Measurements from ENCODE around the gene CHST3. TPM values are rescaled to one million over a fixed set of nuclear protein-coding genes. Genes with fewer than 3 reads are reported as not detected.

CHST3 gene
- total and polyA plus RNA-seq, 2 experiments from 2014 or later = 0.94 to 8.3 TPM

DNA sequence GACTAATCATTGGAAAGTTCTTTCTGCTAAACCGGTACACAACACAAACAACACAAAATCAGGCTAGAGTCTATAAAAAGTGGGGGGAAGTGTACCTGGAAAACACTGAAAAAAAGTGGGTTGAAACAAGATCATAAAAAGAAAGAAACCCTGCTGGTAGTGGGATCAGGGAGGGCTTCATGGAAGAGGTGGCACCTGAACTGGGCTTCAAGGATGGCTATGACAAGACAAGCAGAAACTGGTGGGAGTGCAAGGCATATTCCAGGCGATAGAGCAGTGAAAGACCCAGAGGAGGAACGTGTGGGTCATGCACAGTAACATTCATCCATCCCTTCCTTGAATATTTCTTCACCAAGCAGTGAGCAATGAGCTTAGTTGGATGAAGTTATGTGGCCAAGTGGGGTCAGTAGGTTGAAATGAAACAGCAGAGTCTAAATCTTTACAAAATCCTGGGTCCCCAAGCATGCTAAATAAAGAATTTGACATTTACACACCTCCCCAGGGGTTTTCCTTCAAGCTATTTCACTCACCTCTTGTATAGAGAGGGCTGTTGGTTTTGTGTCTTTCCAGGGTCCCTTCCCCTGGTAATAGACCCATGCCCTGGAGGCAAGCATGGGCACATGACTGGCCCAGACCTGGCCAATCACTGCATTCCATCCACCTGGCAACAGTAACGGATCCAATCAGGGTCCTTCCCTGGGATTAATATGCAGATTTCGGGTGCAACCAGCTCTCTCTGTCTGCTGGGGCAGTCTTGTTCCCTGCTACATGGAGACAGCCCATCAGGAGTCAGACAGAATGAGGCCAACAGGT lies 86.0 kb downstream of the CHST3 start (continued):
- TF ChIP-seq, protein P1, sequence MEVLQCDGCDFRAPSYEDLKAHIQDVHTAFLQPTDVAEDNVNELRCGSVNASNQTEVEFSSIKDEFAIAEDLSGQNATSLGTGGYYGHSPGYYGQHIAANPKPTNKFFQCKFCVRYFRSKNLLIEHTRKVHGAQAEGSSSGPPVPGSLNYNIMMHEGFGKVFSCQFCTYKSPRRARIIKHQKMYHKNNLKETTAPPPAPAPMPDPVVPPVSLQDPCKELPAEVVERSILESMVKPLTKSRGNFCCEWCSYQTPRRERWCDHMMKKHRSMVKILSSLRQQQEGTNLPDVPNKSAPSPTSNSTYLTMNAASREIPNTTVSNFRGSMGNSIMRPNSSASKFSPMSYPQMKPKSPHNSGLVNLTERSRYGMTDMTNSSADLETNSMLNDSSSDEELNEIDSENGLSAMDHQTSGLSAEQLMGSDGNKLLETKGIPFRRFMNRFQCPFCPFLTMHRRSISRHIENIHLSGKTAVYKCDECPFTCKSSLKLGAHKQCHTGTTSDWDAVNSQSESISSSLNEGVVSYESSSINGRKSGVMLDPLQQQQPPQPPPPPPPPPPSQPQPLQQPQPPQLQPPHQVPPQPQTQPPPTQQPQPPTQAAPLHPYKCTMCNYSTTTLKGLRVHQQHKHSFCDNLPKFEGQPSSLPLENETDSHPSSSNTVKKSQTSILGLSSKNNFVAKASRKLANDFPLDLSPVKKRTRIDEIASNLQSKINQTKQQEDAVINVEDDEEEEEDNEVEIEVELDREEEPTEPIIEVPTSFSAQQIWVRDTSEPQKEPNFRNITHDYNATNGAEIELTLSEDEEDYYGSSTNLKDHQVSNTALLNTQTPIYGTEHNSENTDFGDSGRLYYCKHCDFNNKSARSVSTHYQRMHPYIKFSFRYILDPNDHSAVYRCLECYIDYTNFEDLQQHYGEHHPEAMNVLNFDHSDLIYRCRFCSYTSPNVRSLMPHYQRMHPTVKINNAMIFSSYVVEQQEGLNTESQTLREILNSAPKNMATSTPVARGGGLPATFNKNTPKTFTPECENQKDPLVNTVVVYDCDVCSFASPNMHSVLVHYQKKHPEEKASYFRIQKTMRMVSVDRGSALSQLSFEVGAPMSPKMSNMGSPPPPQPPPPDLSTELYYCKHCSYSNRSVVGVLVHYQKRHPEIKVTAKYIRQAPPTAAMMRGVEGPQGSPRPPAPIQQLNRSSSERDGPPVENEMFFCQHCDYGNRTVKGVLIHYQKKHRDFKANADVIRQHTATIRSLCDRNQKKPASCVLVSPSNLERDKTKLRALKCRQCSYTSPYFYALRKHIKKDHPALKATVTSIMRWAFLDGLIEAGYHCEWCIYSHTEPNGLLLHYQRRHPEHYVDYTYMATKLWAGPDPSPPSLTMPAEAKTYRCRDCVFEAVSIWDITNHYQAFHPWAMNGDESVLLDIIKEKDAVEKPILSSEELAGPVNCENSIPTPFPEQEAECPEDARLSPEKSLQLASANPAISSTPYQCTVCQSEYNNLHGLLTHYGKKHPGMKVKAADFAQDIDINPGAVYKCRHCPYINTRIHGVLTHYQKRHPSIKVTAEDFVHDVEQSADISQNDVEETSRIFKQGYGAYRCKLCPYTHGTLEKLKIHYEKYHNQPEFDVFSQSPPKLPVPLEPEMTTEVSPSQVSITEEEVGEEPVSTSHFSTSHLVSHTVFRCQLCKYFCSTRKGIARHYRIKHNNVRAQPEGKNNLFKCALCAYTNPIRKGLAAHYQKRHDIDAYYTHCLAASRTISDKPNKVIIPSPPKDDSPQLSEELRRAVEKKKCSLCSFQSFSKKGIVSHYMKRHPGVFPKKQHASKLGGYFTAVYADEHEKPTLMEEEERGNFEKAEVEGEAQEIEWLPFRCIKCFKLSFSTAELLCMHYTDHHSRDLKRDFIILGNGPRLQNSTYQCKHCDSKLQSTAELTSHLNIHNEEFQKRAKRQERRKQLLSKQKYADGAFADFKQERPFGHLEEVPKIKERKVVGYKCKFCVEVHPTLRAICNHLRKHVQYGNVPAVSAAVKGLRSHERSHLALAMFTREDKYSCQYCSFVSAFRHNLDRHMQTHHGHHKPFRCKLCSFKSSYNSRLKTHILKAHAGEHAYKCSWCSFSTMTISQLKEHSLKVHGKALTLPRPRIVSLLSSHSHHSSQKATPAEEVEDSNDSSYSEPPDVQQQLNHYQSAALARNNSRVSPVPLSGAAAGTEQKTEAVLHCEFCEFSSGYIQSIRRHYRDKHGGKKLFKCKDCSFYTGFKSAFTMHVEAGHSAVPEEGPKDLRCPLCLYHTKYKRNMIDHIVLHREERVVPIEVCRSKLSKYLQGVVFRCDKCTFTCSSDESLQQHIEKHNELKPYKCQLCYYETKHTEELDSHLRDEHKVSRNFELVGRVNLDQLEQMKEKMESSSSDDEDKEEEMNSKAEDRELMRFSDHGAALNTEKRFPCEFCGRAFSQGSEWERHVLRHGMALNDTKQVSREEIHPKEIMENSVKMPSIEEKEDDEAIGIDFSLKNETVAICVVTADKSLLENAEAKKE (CRISPR knock-in tag; IDR thresholded peaks at IDR 0.05) = no peak
- TF ChIP-seq ZNF331 (CRISPR knock-in tag; IDR thresholded peaks at IDR 0.05; ENCODE audit: low read depth) (no peak), ZNF114 (CRISPR knock-in tag; IDR thresholded peaks at IDR 0.05) (no peak), POLR2AphosphoS5 (IDR thresholded peaks at IDR 0.05; ENCODE audit: low read depth) (no peak)

DNA sequence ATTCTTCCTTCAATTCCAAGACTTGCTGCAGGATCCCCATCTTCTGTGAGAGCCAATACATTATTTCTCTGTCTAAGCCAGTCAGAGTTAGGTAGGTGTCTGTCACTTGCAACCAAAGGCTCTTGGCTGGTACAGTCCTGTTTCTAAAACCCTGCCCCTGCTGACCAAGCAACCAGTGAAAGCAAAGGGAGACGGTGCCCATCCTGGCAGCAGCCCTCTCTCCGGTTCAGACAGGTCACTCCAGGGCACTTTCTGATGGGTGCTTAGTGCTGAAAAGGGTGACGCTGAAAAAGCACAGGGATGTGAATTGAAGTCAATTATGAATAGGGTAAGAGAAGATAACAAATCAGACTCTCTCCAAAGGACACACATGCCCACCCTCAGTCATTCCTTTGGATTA lies 86.7 kb downstream of the CHST3 start:
- Histone ChIP-seq H3K4me1 (ENCODE audit: insufficient read depth) (no peaks in the 10 kb centered on the region), H2AFZ (peak overlapping the region; percentile 21; the same call in 1 of the 2 replicates), H4K20me1 (replicated peaks; ENCODE audit: insufficient read depth) (no peaks in the 10 kb centered on the region), H3K4me2 (no peak overlapping the region), H3K4me3 (no peak overlapping the region), H3K9me2 (ENCODE audit: insufficient read depth) (no peaks in the 10 kb centered on the region), H3K79me2 (replicated peaks; ENCODE audit: insufficient read depth) (no peaks in the 10 kb centered on the region), H3K27me3 (ENCODE audit: insufficient read depth) (no peaks in the 10 kb centered on the region), H3K36me3 (ENCODE audit: insufficient read depth) (no peaks in the 10 kb centered on the region), H3K27ac (ENCODE audit: low read depth) (no peak overlapping the region), H3F3A (replicated peaks; ENCODE audit: low read depth) (no peaks in the 10 kb centered on the region)
- no peak for TF ChIP-seq STAT1 (IDR thresholded peaks at IDR 0.05; ENCODE audit: unreplicated experiment)
- no peak for TF ChIP-seq JUNB (IDR thresholded peaks at IDR 0.05; ENCODE audit: unreplicated experiment)
- no peaks in the 10 kb centered on the region for H3K36me3 Mint-ChIP-seq (ENCODE audit: low read depth)
- no peak overlapping the region for H3K4me3 Mint-ChIP-seq
- peaks cover 5% of the 10 kb centered on the region for H3K4me1 Mint-ChIP-seq
- H3K27ac Mint-ChIP-seq = no peak overlapping the region
- peaks cover 4% of the 10 kb centered on the region; the same call in 1 of the 3 replicates for H3K9me3 Mint-ChIP-seq
- ATAC-seq (no peak), DNase-seq (ENCODE audit: low spot score) (no peak)
- peaks cover 6% of the 10 kb centered on the region for H3K27me3 Mint-ChIP-seq (ENCODE audit: insufficient read depth, low read depth, poor library complexity)

Measured in GM23338 (cell line).